EH (cell line): ENCODE data around the gene MARCHF9.

Experiments
- DNase-seq: peaks from one replicate; pipeline ENCODE4 v3.0.0-alpha.2; 2015; ENCODE audit warnings: low read depth

MARCHF9 gene

DNA sequence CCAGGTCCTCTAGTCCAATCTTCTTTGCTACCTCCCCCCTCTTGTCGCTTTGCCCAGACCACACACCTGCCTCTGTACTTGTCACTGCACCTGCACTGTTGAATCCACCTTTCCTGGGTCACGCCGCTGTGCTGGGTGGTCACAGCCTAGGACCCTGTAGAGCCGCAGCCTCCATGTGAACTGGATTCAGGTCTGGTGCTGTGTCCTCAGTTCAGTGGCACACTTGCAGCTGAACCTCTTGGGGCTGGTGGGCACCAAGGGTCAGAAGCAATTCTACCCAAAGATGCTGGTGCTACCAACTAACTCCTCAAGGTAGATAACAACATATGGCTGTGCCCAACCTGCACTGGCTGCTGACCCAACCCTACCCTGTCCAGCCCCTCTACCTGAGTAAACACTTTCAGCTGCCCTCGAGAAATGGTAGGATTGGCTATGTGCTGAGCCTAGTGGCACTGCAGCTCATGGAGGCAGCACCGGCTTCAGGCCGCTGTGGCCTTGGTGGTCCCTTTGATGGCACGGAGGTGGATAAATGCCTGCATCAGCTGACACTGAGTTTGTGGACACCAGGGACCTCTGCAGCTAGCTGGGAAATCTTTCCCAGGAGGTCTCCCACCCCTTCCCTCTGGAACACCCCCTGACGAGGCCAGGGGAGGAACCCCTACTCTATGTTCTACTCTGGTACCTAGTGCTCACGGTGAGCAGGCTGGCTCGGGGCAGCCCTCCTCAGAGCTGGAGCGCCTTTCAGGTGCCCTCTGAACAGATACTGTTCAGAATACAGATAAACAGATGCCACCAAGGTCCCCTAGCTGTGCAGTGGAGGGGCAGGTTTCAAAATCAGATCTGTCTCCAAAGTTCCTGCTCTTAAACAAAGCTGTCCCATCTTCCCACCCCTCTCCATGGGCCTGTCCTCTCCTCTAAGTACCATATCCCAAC lies 30.6 kb upstream of the MARCHF9 start:
- no peak for DNase-seq

DNA sequence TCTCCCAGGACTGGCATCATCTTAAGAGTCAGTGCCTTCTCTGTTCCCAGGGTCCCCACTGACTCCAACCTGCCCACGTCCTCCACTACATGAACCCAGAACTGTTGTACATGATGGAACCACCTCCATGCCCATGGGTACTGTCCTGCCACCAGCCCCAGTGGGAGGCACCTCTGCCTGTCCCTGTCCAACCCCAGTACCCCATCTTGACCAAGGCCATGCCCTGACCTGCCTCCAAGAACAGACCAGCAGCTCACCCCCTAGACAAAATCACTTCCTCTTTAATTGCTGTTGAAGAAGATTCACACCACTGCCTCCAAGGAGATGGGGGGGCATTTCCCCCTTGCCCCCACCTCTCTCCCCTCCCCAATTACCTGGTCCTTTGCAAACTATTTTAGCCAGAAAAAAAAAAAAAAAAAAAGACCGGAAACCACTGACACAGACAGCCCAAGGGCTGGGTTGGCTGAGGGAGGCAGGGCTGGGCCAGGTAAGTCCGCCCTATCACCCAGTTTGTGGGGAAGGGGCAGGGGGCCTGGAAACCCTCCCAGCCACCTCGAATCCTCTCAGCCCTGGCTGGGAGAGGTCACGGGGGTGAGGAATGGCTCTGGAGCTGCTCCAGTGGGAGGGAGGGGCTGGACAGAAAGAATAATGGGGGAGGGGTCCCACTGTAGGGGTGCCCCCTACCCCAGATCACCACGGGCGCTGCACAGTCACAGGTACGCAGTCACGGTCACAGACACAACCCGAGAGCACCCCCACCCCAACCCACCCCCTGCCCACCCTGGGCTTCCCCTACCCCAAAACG lies 29.8 kb upstream of the MARCHF9 start:
- no peak for DNase-seq

DNA sequence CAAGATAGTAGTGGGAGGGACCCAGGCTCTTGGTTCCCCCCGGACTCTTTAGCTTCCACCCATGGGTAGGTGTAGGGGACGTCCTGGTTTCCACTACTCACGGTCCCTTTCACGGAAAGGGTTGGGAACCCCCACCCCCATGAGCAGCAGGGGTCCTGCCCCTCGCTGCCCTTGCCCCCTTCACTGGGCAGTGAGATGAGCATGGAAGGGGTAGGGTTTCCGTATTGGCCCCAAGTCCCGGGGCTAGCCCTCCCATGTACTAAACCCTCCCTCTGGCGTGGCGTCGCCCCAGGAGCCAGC lies 29.1 kb upstream of the MARCHF9 start:
- no peak for DNase-seq

DNA sequence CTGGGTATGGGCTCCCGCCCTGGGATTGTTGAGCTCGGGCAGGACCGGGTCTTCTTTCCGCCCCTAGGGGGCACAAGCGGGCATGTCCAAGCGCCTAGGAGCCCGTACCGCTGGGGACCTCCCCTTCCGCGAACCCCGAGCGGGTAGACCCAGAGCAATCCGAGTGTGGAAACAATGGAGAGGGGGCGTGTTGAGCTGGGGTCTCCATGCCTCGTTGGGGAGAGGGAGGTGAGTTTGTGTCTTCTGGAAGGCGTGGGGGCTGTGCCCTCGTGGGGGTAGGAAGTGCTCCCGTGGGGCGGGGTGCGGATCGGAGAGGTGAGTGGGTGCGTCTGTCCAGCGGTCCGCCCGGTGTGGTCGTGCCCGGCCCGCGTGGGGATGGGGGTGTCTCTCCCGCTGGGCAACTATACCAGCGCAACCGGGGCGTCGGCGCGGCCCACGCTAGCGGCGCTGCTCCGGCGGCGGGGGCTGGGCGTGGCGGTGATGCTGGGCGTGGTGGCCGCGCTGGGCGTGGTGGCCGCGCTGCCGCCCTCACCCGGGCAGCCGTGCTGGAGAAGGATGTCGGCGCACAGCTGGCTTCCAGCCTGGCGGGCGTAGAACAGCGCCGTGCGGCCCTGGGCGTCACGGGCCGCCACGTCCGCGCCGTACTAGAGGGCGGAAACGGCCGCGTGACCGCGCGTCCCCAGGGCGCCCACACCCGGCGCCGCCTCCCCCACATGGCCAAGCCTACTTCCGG lies 28.6 kb upstream of the MARCHF9 start:
- peak; percentile 90 for DNase-seq

DNA sequence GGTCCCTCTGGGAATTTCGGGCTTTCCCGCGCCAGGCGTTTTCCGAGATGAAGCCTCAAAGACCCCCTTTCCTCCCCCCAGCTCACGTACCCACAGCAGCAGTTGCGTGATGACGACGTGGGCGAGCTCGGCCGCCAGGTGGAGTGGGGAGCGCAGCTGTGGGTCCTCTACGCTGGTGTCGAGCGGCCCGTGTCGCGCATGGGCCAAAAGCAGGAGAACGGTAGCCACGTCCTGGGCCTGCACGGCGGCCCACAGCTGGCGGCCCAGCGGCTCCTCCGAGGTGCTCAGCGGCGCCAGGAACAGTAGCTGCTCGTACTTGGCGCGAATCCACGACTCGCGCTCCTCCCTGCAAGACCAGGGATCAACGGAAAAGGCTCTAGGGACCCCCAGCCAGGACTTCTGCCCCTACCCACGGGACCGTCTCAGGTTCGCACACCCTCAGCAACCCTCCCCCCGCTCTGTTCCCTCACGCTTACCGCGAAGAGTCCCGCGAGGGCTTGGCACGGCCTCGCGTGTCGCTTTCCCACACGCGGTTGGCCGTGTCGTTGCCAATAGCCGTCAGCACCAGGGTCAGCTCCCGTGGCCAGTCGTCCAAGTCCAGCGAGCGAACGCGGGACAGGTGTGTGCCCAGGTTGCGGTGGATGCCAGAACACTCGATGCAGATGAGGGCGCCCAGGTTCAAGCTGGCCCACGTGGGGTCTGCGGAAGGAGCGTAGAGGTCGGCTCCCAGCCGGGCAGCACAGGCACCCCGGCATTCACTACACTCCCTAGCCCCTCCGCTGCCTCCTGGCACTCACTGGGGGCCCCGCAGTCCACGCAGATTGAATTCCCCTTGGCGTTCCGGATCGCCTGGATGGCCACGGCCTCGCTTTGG lies 27.8 kb upstream of the MARCHF9 start:
- peak; percentile 25 for DNase-seq

DNA sequence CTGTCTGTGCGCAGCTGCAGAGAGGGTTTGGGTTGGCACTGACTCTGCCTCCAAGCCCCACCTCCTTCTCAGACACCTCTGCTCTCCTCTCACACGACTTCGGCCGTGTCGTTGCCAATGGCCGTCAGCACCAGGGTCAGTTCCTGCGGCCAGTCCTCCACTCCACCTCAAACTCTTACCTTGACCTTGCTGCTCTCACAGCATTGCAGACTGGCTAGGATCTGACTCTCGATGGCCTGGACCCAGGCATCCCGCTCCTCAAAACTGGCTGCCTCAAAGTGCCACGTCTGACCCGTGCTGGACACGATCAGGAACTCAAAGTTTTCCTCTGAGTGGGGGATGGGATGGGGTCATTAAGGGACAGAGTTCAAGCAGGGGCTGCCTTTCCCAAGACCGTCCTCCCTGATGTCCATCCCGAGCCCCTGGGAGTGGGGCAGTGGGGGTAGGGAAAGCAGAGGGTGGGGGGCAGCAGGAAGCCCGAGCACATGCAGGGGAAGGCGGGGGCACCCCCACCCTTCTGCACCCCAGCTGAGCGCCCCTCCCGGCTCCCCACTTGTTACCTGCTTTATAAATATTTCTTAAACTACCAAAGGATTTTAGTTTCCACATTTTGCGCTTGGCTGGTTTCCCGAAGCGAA lies 27.0 kb upstream of the MARCHF9 start:
- DNase-seq = no peak

DNA sequence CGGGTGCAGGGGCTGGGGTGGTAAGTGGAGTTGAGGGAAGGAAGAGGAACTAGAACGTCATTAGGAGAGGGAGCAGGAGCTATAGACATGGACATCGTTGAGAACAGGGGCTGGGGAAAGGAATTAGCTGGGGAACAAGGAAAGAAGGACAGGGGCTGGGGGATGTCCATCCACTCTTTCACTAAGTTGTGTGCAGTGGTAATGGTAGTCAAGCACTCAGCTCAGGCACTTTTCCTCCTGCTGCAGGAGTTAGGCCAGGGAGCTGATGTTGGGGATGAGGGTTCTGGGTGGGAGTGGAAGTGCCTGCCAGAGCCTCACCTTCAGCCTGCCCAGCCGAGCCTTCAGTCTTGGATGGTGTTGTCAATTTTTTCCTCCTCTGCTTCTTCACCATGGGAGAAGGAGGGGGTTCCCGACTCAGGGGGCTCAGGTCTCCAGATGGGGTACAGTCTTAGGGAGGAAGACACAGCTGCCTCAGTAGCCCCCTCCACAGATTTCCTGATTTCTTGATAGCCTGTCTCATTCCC lies 25.5 kb upstream of the MARCHF9 start:
- DNase-seq = no peak

DNA sequence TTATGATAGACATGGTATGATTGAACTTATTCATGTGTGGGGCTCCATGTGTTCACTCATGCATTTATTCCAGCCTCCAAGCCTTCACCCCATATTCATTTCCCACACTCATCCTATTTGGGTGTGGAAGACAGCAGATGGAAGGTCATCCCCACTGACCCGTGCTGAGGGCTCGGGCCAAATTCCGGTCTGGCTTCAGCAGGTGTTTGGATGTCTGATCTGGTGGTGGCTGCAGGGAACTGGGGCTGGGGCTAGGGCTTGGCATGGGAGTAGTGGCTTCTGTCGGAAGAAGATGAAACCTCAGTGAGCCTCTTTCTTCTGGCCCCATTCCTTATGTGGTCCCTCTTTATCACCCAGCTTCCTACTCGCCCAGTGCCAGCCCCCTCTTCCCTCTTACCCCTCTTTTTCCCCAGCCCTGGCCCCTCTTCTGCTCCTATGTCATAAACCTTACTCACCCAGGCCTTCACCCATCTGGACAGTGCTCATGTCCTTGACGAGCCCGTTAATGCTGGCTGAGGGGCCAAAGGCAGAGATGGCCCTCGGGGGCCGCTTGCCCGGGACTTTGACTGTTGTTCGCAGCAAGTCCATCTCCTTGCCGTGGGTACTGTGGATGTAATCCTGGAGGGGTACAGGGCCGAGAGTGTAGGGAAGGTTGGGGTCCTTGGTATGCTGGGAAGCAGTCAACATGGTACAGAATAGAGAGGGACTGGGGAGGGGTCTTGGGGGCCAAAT lies 24.4 kb upstream of the MARCHF9 start:
- DNase-seq = no peak

DNA sequence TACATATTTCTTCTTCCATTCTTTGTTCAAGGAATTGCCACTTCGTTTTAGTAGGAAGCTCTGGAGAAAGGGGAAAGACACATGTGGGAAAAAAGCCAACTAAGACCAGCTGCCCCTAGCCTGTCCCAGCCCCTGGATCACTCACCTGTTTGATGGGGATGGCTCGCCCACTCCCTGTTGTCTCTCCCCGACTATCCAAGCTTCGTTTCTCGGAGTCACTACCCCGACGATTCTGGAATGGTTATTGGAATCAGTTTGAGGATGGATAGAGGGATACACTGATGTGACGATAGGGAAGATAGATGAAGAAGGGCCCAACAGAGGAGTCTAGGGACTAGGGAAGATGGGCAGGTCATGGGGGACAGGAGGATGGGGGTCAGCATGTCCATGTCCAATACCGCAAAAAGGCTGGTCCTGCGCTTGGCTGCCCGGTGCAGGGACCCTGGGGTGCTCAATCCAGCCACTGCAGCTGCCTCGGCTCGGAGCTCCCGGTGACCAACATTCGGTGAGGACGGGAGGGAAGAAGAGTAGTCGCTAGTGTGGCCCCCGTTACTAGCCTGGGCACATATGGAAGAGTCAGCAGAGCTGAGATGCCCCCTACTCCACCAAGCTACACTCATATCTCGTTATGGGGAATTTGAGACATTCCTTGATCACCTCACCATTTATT lies 23.4 kb upstream of the MARCHF9 start:
- DNase-seq = no peak

DNA sequence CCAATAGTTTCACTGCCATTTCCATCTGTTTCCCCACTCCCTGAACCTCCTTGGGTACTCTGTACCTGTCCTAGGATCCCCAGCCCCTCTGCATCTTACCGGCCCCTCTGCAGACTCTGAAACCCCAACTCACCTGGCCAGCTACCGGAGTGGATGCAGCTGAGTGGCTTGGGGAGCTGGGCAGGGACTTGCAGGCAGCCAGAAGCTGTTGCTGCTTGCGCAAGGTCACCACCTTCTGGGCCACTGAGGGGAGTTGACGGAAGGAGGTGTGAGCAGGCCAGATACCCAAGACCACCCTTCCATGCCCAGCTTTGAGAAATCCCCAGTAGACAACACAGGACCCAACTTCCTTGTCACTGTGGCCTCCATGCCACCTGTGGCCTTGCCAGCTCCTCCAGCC lies 22.6 kb upstream of the MARCHF9 start:
- no peak for DNase-seq

DNA sequence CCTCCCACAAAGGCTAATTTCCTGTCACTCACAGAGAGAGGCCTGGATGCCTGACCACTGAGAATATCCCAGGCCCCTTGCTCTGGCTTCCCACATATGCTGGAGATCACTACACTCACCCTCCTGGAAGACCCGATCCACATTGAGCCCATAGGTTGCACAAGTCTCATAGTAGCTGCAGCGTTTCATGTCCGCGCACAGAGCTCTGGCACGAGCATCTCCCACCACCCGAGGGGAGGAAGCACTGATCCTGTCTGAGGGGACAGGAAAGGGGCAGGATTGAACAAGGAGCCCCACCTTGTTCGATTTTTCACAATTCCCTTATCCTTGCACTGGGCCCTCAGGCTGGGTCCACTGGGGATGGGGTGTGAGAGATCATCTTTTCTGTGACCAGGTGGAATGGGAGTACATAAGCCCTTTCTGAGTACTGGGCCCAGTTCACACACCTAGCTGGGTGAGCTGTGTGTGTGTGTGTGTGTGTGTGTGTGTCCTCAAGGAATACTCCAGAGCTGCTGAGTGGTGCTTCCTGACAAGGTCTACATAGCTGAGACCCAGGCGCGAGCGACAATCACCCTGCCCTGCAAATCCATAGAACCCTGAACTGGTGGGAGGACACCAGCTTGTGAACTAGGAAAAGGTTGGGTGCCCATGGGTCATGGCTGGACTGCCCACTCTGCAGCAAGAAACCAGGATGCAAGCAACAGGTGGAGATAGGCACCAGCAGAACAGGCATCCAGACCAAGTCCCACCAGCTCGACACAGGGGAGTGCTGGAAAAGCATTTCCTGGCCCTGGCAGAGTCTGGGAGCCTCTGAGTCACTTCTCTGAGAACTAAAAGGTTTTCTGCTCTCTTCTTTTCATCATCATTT lies 21.9 kb upstream of the MARCHF9 start:
- DNase-seq = no peak

DNA sequence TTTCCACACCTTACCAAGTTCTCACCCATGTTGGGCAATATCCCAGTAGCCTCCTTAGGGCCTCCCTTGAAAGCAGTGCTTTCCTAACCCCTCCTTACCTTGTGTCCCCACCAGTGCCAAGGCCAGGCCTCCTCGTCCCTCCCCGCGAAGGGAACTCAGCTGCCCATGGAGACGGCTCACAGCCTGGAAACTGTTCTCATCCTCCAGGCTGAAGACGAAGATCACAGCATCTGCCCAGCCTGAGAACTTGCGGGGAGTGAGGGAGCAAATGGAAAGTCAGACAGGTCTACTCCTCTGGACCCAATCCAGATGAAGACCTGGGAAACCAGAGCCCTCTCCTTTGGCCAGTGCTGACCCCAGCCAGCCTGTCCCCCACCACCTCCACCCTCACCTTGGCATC lies 21.0 kb upstream of the MARCHF9 start:
- DNase-seq = no peak

DNA sequence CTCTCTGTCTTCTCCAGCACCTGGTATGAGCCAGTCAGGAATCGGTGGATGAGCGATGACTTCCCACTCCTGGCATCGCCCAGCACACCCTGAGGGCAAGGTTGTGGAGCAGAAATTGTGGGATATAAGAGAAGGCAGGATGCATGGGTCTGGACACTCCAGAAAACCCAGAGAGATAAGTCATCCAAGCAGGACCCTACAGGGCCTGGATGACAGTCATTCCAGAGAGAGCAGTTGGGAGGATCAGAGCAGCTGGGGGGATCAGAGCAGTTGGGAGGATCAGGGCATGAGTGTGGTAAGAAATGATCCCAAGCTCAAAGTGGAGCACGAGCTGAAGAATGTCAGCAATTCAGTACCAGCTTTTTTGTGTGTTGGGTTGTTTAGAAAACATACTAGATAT lies 20.3 kb upstream of the MARCHF9 start:
- DNase-seq = peak; percentile 77

DNA sequence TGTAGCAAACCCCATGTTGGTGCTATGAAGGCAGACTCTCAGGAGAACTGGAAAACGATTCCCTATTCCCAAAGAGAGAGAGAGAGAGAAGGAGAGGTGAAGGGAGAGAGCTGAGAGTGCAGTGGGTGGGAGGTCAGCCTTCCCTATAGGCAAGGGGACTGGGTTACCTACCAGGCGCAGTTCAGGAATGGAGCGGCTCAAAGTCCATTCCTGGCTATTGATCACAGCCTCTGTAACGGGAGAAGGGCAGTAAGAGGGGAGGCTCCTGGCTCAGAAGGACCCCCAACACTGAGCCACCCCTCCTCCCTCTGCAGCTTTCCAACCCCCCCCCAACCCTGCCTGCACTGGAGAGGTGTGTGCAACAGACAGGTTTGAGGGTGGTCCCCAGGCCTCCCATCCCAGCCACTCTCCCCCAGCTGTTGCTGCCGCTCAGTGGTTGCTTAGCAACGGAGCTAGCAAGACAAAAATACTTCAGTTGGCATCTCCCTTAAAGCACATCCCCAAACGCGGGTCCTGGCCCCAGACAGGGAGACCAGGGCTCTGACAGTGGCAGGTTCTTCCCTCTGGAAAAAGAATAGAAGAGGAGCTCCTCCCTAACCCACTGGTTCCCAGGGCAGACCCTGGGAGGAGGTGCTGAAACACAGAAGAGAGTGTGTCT lies 19.6 kb upstream of the MARCHF9 start:
- DNase-seq = peak; percentile 35

DNA sequence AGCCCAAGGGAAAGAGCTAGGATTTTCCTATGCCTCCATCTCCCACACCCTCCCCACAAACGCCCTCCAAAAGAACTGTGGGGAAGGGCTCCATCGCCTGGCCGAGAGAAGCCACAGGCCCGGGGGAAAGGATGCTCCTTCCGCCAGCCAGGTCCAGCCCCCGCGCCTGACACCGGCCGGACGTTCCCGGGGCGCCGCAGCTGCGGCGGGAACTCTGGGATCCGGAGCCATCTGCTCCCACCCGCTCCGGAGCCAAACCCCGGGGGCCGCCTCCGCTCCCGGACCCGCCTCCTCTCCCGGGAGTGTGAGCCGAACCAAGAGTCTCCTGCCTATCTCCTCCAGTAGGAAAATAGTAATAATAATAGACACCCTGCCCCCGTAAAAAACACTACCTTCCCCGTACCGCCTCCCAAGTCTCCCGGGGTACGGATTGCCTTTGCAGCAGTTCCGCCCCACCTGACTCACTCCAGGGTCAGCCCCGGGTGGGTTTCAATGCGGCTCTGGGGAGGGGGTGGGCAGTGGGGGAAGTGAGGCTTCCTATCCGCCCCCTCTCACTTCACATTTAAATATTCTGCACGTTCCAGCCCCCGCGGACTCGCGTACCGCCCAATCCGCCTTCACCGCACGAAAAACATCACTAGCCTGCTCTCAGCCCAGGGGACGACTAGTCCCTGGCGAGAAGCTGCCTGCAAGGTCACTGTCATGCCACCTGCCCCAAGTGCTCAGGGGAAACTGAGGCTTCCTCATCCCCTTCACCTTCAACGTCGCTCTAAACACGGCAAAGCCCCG lies 18.8 kb upstream of the MARCHF9 start:
- DNase-seq = peak; percentile 60

DNA sequence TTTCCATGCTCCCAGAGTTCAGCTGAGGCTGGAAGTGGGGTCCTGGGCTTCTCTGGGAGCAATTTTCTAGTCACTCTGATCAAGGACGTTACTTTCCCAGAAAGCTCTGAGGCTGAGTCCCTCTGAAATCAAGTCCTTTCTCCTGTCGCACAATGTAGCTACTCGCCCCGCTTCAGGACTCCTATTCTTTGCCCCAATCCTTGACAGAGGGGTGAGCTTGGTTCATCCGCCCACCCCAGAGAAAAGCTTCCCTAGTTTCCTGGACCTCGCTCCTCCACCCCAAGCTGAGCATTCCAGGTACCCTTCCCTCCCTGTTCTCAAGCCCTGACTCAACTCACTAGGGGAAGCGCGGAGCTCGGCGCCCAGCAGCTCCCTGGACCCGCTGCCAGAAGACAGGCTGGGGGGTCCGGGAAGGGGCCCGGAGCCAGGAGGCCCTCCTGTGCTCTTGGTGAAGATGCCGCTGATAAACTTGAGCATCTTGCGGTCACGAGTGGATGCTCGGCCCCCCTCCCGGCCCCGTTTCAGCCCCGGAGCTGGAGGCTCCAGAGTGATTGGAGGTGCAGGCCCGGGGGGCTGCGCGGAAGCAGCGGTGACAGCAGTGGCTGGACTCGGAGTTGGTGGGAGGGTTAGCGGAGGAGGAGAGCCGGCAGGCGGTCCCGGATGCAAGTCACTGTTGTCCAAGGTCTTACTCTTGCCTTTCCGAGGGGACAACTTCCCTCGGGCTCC lies 18.0 kb upstream of the MARCHF9 start:
- DNase-seq = no peak
